WTC11 (cell line): ENCODE data around the gene TCF7L2.

Experiments used
- ATF6 ChIP-seq: sonication (generic); formaldehyde crosslinking; IDR thresholded peaks from 2 replicates; pipeline ENCODE4 v1.8.1; 2023; ENCODE audit warnings: mild to moderate bottlenecking, missing genetic modification reagents
- CBFB ChIP-seq: sonication (generic); formaldehyde crosslinking; IDR thresholded peaks from 2 replicates; pipeline ENCODE4 v1.8.1; 2022; ENCODE audit warnings: mild to moderate bottlenecking, low read depth, missing genetic modification reagents
- CREB1 ChIP-seq: sonication (generic); formaldehyde crosslinking; IDR thresholded peaks from 2 replicates; pipeline ENCODE4 v1.8.0; 2023; ENCODE audit warnings: mild to moderate bottlenecking, missing genetic modification reagents
- E2F1 ChIP-seq: sonication (generic); formaldehyde crosslinking; IDR thresholded peaks from 2 replicates; pipeline ENCODE4 v1.8.0; 2022; ENCODE audit warnings: mild to moderate bottlenecking, missing genetic modification reagents
- MYBL2 ChIP-seq: sonication (generic); formaldehyde crosslinking; IDR thresholded peaks from 2 replicates; pipeline ENCODE4 v1.8.1; 2023; ENCODE audit warnings: mild to moderate bottlenecking, moderate library complexity, missing genetic modification reagents
- ZNF263 ChIP-seq: sonication (generic); formaldehyde crosslinking; IDR thresholded peaks from 2 replicates; pipeline ENCODE4 v1.8.1; 2022; ENCODE audit warnings: low read depth, mild to moderate bottlenecking, moderate library complexity, missing genetic modification reagents
- TF ChIP-seq, protein P1 (sequence below): fragments of 200-600 bp; IDR thresholded peaks from 2 replicates; pipeline ENCODE4 v1.8.0; 2022; ENCODE audit warnings: antibody characterized with exemption

GRCh38 chr10:113179966-113180365 lies 229.9 kb downstream of the TCF7L2 start:
- TF ChIP-seq, protein P1, sequence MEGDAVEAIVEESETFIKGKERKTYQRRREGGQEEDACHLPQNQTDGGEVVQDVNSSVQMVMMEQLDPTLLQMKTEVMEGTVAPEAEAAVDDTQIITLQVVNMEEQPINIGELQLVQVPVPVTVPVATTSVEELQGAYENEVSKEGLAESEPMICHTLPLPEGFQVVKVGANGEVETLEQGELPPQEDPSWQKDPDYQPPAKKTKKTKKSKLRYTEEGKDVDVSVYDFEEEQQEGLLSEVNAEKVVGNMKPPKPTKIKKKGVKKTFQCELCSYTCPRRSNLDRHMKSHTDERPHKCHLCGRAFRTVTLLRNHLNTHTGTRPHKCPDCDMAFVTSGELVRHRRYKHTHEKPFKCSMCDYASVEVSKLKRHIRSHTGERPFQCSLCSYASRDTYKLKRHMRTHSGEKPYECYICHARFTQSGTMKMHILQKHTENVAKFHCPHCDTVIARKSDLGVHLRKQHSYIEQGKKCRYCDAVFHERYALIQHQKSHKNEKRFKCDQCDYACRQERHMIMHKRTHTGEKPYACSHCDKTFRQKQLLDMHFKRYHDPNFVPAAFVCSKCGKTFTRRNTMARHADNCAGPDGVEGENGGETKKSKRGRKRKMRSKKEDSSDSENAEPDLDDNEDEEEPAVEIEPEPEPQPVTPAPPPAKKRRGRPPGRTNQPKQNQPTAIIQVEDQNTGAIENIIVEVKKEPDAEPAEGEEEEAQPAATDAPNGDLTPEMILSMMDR: no peak
- TF ChIP-seq CREB1 (CRISPR knock-in tag): no peak
- TF ChIP-seq MYBL2 (CRISPR knock-in tag): no peak
- no peak for TF ChIP-seq ATF6 (CRISPR knock-in tag)
- TF ChIP-seq ZNF263 (CRISPR knock-in tag): no peak
- TF ChIP-seq E2F1: no peak
- TF ChIP-seq CBFB (CRISPR knock-in tag): no peak
